ENCODE measurements around the gene SLC38A8.

The SLC38A8 gene

DNA sequence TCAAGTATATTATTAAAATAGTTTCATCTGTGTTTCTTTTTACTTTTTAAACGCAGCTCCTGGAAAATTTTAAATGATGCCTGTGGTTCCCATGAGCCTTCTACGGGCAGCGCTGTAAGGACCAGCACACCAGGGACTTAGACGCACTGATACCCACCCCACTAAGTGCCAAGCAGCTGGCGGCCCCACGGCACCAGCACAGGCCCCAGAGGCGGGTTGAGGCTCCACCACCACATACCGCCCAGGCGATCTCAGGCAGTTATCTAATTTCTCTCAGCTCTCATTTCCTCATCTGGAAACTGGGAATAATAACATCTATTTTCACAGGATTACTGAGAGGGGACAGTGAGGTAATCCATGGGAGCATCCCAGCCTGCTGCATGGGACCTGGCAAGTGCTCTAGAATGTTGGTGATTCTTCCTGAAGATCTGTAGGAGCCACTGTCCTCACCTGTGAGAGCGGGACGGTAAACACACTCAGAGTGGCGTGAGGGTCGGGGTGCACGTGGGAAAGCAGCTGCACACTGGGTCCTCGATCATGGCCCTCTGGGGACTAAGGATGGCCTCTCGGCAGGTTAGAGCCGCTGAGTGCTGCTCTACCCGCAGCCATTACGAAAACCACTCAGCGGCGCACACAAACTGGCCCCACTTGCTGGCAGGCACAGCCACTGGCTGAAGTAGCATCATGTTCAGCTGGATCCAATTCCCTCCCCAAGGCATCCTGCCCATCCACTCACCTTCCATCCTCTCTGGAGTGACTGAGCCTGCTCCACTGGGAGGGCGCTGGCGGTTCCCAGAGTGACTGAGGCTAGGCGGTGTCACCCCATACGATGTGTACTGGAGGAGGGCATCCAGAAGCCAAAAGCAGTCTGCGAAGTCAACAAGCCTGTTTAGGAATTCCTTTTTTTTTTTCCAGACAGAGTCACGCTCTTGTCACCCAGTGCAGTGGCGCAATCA lies 17.6 kb upstream of the SLC38A8 start:
- Histone ChIP-seq H3K4me1 (ENCODE audit: low read length) (no peaks in the 10 kb centered on the region), H3K27me3 (ENCODE audit: low read depth, low read length) (no peaks in the 10 kb centered on the region), H4K20me1 (ENCODE audit: insufficient read depth, low read length) (no peaks in the 10 kb centered on the region), H2AFZ (ENCODE audit: low read depth, low read length) (no peak overlapping the region), H3K36me3 (replicated peaks; ENCODE audit: low read depth, low read length) (peaks cover 40% of the 10 kb centered on the region), H3K79me2 (ENCODE audit: low read length) (no peaks in the 10 kb centered on the region), H3K27ac (ENCODE audit: low read length) (no peak overlapping the region), H3K9ac (ENCODE audit: low read length) (no peak overlapping the region), H3K4me3 (ENCODE audit: low read length) (no peak overlapping the region), H3K9me3 (ENCODE audit: insufficient read depth, low read length) (no peaks in the 10 kb centered on the region), H3K4me2 (ENCODE audit: low read length) (no peak overlapping the region)
- TF ChIP-seq, protein P1, sequence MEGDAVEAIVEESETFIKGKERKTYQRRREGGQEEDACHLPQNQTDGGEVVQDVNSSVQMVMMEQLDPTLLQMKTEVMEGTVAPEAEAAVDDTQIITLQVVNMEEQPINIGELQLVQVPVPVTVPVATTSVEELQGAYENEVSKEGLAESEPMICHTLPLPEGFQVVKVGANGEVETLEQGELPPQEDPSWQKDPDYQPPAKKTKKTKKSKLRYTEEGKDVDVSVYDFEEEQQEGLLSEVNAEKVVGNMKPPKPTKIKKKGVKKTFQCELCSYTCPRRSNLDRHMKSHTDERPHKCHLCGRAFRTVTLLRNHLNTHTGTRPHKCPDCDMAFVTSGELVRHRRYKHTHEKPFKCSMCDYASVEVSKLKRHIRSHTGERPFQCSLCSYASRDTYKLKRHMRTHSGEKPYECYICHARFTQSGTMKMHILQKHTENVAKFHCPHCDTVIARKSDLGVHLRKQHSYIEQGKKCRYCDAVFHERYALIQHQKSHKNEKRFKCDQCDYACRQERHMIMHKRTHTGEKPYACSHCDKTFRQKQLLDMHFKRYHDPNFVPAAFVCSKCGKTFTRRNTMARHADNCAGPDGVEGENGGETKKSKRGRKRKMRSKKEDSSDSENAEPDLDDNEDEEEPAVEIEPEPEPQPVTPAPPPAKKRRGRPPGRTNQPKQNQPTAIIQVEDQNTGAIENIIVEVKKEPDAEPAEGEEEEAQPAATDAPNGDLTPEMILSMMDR (IDR thresholded peaks at IDR 0.05; ENCODE audit: low read depth, low read length) = no peak
- TF ChIP-seq EZH2phosphoT487 (IDR thresholded peaks at IDR 0.05; ENCODE audit: low read depth) = no peak

DNA sequence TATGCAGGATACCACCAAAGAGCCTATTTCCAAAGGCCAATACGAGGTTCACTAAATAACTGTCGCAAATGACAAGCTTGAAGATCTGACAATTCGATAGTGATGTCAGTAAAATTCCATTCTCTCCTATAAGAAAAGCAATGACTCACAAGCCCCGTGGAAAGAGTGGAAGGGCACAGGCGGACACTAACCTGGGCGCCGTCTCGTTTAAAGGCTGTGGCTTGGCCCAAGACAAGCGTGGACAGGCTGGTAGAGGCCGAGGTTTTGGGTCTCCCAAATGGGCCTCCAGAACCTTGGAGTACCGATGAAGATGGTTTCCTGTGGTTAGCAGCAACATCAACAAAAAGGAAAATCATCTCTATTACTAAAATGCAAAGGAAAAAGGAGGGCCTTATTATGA lies 16.5 kb upstream of the SLC38A8 start:
- Histone ChIP-seq H3K79me2 (ENCODE audit: low read length) (no peaks in the 10 kb centered on the region), H3K4me3 (ENCODE audit: low read length) (no peak overlapping the region), H3K4me1 (ENCODE audit: low read length) (no peaks in the 10 kb centered on the region), H3K27me3 (ENCODE audit: low read depth, low read length) (no peaks in the 10 kb centered on the region), H4K20me1 (ENCODE audit: insufficient read depth, low read length) (no peaks in the 10 kb centered on the region), H3K9ac (ENCODE audit: low read length) (no peak overlapping the region), H3K9me3 (ENCODE audit: insufficient read depth, low read length) (no peaks in the 10 kb centered on the region), H3K4me2 (ENCODE audit: low read length) (no peak overlapping the region), H3K36me3 (replicated peaks; ENCODE audit: low read depth, low read length) (peaks cover 44% of the 10 kb centered on the region), H2AFZ (ENCODE audit: low read depth, low read length) (no peak overlapping the region), H3K27ac (ENCODE audit: low read length) (no peak overlapping the region)
- TF ChIP-seq, protein P1 (IDR thresholded peaks at IDR 0.05; ENCODE audit: low read depth, low read length) = no peak
- no peak for TF ChIP-seq EZH2phosphoT487 (IDR thresholded peaks at IDR 0.05; ENCODE audit: low read depth)

DNA sequence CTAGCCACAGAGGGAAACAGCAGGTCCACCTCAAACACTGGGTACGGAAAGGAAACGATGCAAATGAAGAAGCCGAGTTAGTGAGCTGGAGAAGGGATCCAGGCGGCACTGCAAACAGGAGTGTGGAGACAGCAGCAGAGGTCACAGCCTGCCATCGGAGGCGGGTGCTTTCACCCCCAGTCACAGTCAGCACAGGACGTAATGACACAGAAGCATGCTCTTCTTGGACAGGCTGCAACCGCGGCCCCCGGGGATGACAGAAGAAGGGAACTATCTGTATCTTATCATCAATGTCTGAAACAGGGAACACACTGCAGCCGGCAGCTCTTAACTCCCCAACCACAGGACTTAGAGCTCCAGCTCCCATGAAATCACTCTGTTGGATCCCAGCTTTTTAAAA lies 16.1 kb upstream of the SLC38A8 start:
- no peak overlapping the region for H2AFZ ChIP-seq (ENCODE audit: low read depth, low read length)
- H3K36me3 ChIP-seq (replicated peaks; ENCODE audit: low read depth, low read length) = peaks cover 42% of the 10 kb centered on the region
- no peak overlapping the region for H3K4me2 ChIP-seq (ENCODE audit: low read length)
- H3K27ac ChIP-seq (ENCODE audit: low read length) = no peak overlapping the region
- H3K4me3 ChIP-seq (ENCODE audit: low read length) = no peak overlapping the region
- no peaks in the 10 kb centered on the region for H4K20me1 ChIP-seq (ENCODE audit: insufficient read depth, low read length)
- H3K9ac ChIP-seq (ENCODE audit: low read length) = no peak overlapping the region
- H3K27me3 ChIP-seq (ENCODE audit: low read depth, low read length) = no peaks in the 10 kb centered on the region
- TF ChIP-seq, protein P1 (IDR thresholded peaks at IDR 0.05; ENCODE audit: low read depth, low read length) = no peak
- TF ChIP-seq EZH2phosphoT487 (IDR thresholded peaks at IDR 0.05; ENCODE audit: low read depth) = no peak
- H3K4me1 ChIP-seq (ENCODE audit: low read length) = no peaks in the 10 kb centered on the region
- H3K9me3 ChIP-seq (ENCODE audit: insufficient read depth, low read length) = no peaks in the 10 kb centered on the region
- H3K79me2 ChIP-seq (ENCODE audit: low read length) = no peaks in the 10 kb centered on the region

DNA sequence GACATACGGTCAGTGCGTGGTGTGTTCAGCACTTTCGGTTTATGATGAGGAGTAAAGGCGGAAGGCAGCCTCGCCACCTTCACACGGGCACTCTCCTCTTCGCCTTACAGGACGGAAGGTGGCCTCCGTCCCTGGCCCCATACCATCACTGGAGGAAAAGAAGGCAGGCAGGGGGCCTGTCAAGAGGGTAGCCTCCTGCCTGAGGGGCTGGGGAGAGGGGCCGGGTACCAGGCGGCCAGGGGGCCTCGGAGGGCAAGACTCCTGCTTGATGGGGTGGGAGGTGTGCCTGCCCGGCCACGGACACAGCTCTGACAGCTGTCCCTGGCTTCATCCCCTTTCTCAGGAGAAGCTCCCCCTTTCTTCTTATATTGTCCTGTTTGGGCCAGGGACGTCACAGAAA lies 15.6 kb upstream of the SLC38A8 start:
- H3K27ac ChIP-seq (ENCODE audit: low read length) = no peak overlapping the region
- no peak overlapping the region for H2AFZ ChIP-seq (ENCODE audit: low read depth, low read length)
- no peak overlapping the region for H3K4me3 ChIP-seq (ENCODE audit: low read length)
- no peaks in the 10 kb centered on the region for H3K27me3 ChIP-seq (ENCODE audit: low read depth, low read length)
- no peak for TF ChIP-seq EZH2phosphoT487 (IDR thresholded peaks at IDR 0.05; ENCODE audit: low read depth)
- TF ChIP-seq, protein P1 (IDR thresholded peaks at IDR 0.05; ENCODE audit: low read depth, low read length) = no peak
- no peak overlapping the region for H3K4me2 ChIP-seq (ENCODE audit: low read length)
- H3K79me2 ChIP-seq (ENCODE audit: low read length) = no peaks in the 10 kb centered on the region
- peaks cover 41% of the 10 kb centered on the region for H3K36me3 ChIP-seq (replicated peaks; ENCODE audit: low read depth, low read length)
- H4K20me1 ChIP-seq (ENCODE audit: insufficient read depth, low read length) = no peaks in the 10 kb centered on the region
- H3K9ac ChIP-seq (ENCODE audit: low read length) = no peak overlapping the region
- no peaks in the 10 kb centered on the region for H3K9me3 ChIP-seq (ENCODE audit: insufficient read depth, low read length)
- no peaks in the 10 kb centered on the region for H3K4me1 ChIP-seq (ENCODE audit: low read length)
